Activated T-cell treated with anti-CD3 and anti-CD28 coated beads, Interleukin-2, amount 50 U/mL, for 72 hours (primary cell): ENCODE measurements around the gene KIF1B. TPM values are rescaled to one million over a fixed set of nuclear protein-coding genes. Genes with fewer than 3 reads are reported as not detected.

Source experiments
- ATAC-seq, 2 donors: fragments of 150-1000 bp; cut with Tn5 transposase; replicated peaks in 1 of 2; 2 replicates each; pipeline ENCODE4 v1.10.0; 2021; ENCODE audit warnings: moderate library complexity in 2 of 2, mild to moderate bottlenecking in 1 of 2
- DNase-seq, 2 donors: peaks; one replicate each; pipeline ENCODE4 v3.0.0; 2021 to 2022; ENCODE audit warnings: mixed read lengths in 1 of 2
- H3K27ac Mint-ChIP-seq: one replicate; pipeline ENCODE4 v1.8.0; 2022; ENCODE audit warnings: mild to moderate bottlenecking, moderate library complexity, mixed read lengths
- H3K27me3 Mint-ChIP-seq: one replicate; pipeline ENCODE4 v1.8.0; 2022; ENCODE audit warnings: low read depth, mixed read lengths
- H3K36me3 Mint-ChIP-seq, 2 donors: one replicate each; pipeline ENCODE4 v1.8.0; 2022; ENCODE audit warnings: mixed read lengths in 2 of 2, mild to moderate bottlenecking in 1 of 2; ENCODE audit not compliant: insufficient read depth in 2 of 2
- H3K4me1 Mint-ChIP-seq: one replicate; pipeline ENCODE4 v1.8.0; 2022; ENCODE audit warnings: low read depth, mixed read lengths
- H3K4me3 Mint-ChIP-seq, 2 donors: one replicate each; pipeline ENCODE4 v1.8.0; 2022; ENCODE audit warnings: mild to moderate bottlenecking in 2 of 2, mixed read lengths in 2 of 2, moderate library complexity in 2 of 2
- H3K9me3 Mint-ChIP-seq, 2 donors: one replicate each; pipeline ENCODE4 v1.8.0; 2022; ENCODE audit warnings: mixed read lengths in 2 of 2
- total RNA-seq, 2 donors: library from RNA; stranded (reverse); gene quantifications; one replicate each; pipeline ENCODE4 v1.2.3, GENCODE V29; 2022

Gene KIF1B
- total RNA-seq, 2 donors from 2014 or later, result 12.5 to 16.6 TPM

DNA sequence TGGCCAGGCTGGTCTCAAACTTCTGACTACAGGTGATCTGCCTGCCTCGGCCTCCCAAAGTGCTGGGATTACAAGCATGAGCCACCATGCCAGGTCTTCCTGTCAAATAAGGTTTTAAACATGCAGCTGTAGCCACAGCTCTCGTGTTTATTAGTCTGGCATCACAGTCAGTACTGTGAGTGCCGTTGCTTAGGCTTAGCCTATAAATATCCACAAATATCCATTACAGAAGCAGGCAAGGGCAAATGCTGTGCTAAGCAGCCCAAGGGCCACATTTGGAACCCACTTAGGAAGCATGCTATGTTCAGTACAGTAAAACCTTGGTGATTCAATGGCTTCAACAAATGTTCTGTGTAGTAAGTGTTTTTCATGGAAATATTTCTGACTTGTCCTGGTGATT, 75.9 kb downstream of the KIF1B start:
- DNase-seq (no peak), ATAC-seq (no peak)
- H3K27me3 Mint-ChIP-seq, result no peaks in the 10 kb centered on the region
- H3K4me3 Mint-ChIP-seq, result no peak overlapping the region
- H3K4me1 Mint-ChIP-seq, result peaks cover 32% of the 10 kb centered on the region
- H3K27ac Mint-ChIP-seq, result no peak overlapping the region
- no peaks in the 10 kb centered on the region for H3K9me3 Mint-ChIP-seq
- H3K36me3 Mint-ChIP-seq, result no peaks in the 10 kb centered on the region

DNA sequence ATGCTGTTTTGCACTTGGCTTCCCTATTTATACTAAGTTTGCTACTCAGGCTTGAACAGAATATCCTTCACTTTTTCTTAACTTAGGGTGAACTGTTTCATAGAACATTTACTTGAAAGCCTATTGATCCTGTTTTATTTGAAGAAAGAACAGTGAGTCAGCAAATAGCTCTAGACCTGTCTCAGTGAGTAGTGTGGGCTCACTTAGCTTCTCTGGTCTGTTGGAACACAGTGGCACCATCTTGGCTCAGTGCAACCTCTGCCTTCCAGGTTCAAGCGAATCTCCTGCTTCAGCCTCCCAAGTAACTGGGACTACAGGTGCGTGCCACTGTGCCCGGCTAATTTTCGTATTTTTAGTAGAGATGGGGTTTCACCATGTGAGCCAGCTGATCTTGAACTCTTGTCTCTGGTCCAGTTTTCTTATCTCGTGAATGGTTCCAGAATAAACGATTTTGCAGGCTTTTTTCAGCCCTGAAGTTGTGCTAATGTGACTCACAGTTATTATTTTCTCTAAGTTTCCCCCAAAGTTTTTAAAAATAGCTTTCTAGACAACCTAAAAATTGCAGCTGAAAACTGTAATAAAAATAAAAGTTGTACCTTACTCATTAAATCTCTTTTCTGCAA, 76.8 kb downstream of the KIF1B start:
- ATAC-seq (no peak), DNase-seq (no peak)
- Mint-ChIP-seq H3K36me3 (no peaks in the 10 kb centered on the region), H3K27ac (no peak overlapping the region), H3K4me3 (no peak overlapping the region), H3K27me3 (no peaks in the 10 kb centered on the region), H3K4me1 (peaks cover 23% of the 10 kb centered on the region), H3K9me3 (no peaks in the 10 kb centered on the region)

DNA sequence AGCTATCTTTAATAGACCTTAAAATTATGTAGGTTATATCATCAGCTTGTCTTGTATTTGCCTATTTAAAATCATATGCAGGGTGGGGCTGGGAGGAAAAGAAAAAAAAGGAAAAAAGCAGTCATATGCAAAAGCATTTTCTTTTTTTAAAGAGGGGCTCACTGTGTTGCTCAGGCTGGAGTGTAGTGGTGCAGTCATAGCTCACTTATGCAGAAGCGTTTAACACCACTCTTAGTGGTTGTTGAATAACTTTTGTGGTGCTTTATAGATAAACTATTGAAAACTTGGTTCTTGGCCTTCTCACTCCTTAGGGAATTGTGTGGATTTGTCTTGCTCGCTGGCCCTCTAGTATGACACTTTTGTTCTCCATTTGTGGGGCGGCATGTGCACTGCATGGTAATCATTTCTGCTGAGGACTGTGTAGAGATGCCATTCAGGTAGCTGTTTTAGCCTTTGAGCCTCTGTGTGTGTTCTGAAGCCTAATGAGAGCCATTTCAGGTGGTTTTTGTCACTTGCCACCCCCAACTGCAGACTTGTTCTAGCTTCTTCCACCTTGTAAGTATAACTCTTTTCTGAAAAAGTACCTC, 77.8 kb downstream of the KIF1B start:
- Mint-ChIP-seq H3K9me3 (no peaks in the 10 kb centered on the region), H3K36me3 (no peaks in the 10 kb centered on the region), H3K4me1 (peaks cover 16% of the 10 kb centered on the region), H3K27ac (no peak overlapping the region), H3K4me3 (no peak overlapping the region), H3K27me3 (no peaks in the 10 kb centered on the region)
- ATAC-seq (no peak), DNase-seq (no peak)

DNA sequence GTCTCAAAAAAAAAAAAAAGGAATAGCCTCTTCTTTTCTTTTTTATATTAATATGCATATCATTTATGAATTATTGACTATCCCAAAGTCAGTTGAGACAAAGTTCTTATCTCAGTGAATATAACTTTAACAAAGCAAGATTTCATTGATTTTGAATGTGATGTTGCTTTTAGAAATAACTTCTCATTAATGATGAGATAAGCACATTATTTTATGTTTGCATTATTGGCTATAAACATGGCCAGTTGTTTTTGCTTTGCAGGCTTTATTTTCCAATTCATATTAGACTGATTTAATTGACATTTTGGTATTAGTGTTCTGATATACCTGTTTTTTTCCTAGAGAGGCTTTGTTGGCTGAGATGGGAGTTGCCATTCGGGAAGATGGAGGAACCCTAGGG, 81.3 kb downstream of the KIF1B start:
- H3K4me1 Mint-ChIP-seq, result peaks cover 6% of the 10 kb centered on the region
- no peak overlapping the region for H3K4me3 Mint-ChIP-seq
- DNase-seq (no peak), ATAC-seq (no peak)
- no peaks in the 10 kb centered on the region for H3K9me3 Mint-ChIP-seq
- no peaks in the 10 kb centered on the region for H3K27me3 Mint-ChIP-seq
- no peaks in the 10 kb centered on the region for H3K36me3 Mint-ChIP-seq
- no peak overlapping the region for H3K27ac Mint-ChIP-seq

DNA sequence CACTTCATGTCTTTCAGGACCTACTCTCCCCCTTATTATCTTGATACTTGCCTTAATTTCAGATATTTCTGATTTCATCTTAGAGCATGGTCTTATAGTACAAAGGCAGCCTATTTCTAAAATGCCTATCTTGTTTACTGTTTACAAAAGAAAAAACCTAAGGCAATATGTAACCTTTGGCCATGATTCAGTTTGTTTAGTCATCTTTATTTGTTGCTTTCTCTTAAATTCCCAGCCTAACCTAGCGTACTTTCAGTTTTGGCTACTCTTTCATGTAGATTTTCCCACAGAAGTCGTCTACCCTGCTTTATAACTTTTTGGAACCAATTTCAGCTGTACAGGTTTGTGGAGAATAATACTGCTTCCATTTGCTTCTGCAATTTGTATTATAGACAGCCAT, 81.8 kb downstream of the KIF1B start:
- ATAC-seq (no peak), DNase-seq (no peak)
- H3K27me3 Mint-ChIP-seq, result no peaks in the 10 kb centered on the region
- no peaks in the 10 kb centered on the region for H3K9me3 Mint-ChIP-seq
- H3K36me3 Mint-ChIP-seq, result no peaks in the 10 kb centered on the region
- H3K4me1 Mint-ChIP-seq, result peaks cover 6% of the 10 kb centered on the region
- no peak overlapping the region for H3K4me3 Mint-ChIP-seq
- peak overlapping the region; percentile 59 for H3K27ac Mint-ChIP-seq

GRCh38 chr1:10295481-10296085, 85.2 kb downstream of the KIF1B start:
- H3K4me1 Mint-ChIP-seq, result no peaks in the 10 kb centered on the region
- DNase-seq (no peak), ATAC-seq (no peak)
- peaks cover 0 to 2% of the 10 kb centered on the region in 2 donors for H3K36me3 Mint-ChIP-seq
- H3K27me3 Mint-ChIP-seq, result no peaks in the 10 kb centered on the region
- no peak overlapping the region for H3K4me3 Mint-ChIP-seq
- H3K27ac Mint-ChIP-seq, result no peak overlapping the region
- no peaks in the 10 kb centered on the region for H3K9me3 Mint-ChIP-seq

DNA sequence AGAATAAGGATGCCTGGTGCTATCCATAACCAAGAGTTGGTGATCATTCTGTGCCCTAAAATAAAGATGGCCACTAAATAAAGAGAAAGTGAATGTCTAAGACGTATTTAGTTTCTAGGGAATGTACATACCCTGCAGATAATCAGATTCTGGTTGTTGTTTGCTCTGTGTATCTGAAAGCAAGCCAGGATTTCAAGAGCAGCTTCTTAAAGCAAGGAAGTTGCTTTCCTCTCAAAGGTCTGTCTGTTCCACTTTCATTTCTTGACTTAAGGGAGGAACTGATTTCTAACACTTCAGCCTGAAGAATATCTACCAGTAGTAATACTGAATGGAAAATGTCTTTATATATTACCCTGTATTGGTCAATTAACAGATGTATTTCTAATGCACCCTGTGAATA, 88.8 kb downstream of the KIF1B start:
- H3K27me3 Mint-ChIP-seq, result no peaks in the 10 kb centered on the region
- no peaks in the 10 kb centered on the region for H3K9me3 Mint-ChIP-seq
- DNase-seq, result no peak
- H3K4me3 Mint-ChIP-seq, result no peak overlapping the region
- H3K4me1 Mint-ChIP-seq, result no peaks in the 10 kb centered on the region
- H3K36me3 Mint-ChIP-seq, result peaks cover 2% of the 10 kb centered on the region in 2 donors
- no peak overlapping the region for H3K27ac Mint-ChIP-seq
- no peak for ATAC-seq

DNA sequence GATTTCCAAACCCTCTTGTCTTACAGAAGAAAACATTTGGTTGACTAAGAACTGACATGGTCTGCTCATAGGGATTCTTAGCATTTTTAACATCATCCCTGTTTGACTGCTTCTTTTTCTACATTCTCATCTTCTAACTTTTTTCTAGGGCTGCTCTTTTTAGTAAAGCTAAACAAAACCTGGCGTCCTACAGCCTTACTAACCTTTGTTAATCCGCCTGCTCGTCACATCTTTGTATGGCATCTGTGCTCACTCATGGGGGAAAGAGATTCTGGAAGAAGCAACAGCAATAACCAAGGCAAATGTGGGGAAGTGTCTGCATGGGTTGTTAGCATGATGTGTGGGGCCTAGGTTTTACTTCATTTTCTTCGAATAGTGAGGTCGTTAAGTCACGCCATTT, 92.0 kb downstream of the KIF1B start:
- no peaks in the 10 kb centered on the region for H3K27me3 Mint-ChIP-seq
- no peaks in the 10 kb centered on the region for H3K9me3 Mint-ChIP-seq
- H3K4me1 Mint-ChIP-seq, result no peaks in the 10 kb centered on the region
- ATAC-seq, result no peak
- DNase-seq, result no peak
- H3K36me3 Mint-ChIP-seq, result peaks cover 2% of the 10 kb centered on the region in 2 donors
- no peak overlapping the region for H3K4me3 Mint-ChIP-seq
- H3K27ac Mint-ChIP-seq, result no peak overlapping the region

DNA sequence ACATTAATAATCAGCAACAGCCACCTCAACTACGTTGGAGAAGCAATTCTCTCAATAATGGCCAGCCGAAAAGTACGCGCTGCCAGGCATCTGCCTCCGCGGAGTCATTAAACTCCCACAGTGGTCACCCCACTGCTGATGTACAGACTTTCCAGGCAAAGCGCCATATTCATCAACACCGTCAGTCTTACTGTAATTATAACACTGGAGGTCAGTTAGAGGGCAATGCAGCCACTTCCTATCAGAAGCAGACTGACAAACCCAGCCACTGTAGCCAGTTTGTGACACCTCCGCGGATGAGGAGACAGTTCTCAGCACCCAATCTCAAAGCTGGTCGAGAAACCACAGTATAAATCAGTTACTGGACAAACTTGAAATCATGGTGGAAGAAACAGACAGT, 93.9 kb downstream of the KIF1B start:
- no peak for DNase-seq
- H3K9me3 Mint-ChIP-seq, result no peaks in the 10 kb centered on the region
- no peaks in the 10 kb centered on the region for H3K4me1 Mint-ChIP-seq
- no peaks in the 10 kb centered on the region for H3K27me3 Mint-ChIP-seq
- H3K4me3 Mint-ChIP-seq, result no peak overlapping the region
- no peak overlapping the region for H3K27ac Mint-ChIP-seq
- no peak for ATAC-seq
- H3K36me3 Mint-ChIP-seq, result peaks cover 0 to 2% of the 10 kb centered on the region in 2 donors

GRCh38 chr1:10306435-10306834, 96.1 kb downstream of the KIF1B start:
- Mint-ChIP-seq H3K9me3 (no peaks in the 10 kb centered on the region), H3K27me3 (no peaks in the 10 kb centered on the region), H3K36me3 (peaks cover 0 to 2% of the 10 kb centered on the region in 2 donors), H3K4me3 (no peak overlapping the region), H3K4me1 (no peaks in the 10 kb centered on the region), H3K27ac (no peak overlapping the region)
- DNase-seq, result no peak
- ATAC-seq, result no peak

DNA sequence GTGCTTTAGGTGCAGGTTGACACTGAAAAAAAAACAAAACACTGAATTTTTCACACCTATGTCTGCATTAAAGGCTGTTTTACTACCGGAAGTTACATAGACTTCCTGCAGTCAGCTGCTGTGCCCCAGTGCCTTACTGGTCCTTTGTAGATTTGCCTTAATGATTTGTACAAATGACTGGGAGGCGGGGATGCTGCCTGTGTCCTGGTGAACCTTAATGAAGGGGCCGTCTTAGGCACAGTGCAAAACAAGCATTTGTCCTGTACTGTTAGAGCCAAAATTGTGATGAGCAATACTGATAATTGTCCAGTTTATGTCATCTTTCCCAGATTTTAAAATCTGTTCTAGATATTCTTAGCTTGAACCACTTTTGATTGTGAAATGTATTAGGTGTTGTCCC, 97.6 kb downstream of the KIF1B start:
- peaks cover 0 to 2% of the 10 kb centered on the region in 2 donors for H3K36me3 Mint-ChIP-seq
- DNase-seq (no peak), ATAC-seq (peak in 1 of 2 donors; percentile 41)
- H3K27ac Mint-ChIP-seq, result peak overlapping the region; percentile 26
- H3K9me3 Mint-ChIP-seq, result no peaks in the 10 kb centered on the region
- no peaks in the 10 kb centered on the region for H3K27me3 Mint-ChIP-seq
- no peak overlapping the region for H3K4me3 Mint-ChIP-seq
- H3K4me1 Mint-ChIP-seq, result no peaks in the 10 kb centered on the region

DNA sequence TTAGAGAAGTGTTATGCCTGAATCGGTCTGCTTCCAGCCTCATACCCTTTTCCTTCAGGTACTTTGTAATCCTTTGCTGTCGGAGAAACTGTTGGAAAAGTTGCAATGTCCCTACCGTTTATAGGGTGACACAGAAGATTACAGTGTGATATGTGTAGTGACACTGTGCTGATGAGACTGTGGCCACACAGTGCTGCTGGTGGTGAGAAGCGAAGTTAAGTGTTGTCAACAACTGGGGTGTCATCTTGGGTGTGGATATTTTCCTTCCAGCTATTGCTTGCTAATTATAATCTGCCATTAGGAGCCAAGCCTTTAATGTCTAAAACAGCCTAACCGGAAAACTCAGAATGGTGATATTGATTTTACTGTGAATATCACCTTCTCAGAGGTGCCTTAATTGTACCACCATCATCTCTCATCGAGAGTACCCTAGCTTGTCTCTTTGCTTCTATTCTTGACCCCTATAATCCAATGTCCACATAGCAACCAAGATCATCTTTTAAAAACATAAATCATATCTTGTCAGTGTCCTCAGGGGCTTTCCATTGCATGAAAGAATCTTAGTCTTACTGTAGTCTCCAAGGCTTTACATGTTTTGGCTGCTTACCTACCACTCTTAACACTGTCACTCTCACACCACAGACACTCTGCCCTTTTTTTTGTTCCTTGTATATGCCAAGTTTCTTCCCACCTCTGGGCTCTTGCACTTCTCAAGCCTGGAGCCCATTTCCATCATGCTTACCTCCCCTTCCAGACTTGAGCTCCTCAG, 99.1 kb downstream of the KIF1B start:
- ATAC-seq (no peak), DNase-seq (no peak)
- Mint-ChIP-seq H3K27me3 (no peaks in the 10 kb centered on the region), H3K9me3 (no peaks in the 10 kb centered on the region), H3K27ac (no peak overlapping the region), H3K36me3 (no peaks in the 10 kb centered on the region), H3K4me3 (no peak overlapping the region), H3K4me1 (no peaks in the 10 kb centered on the region)

DNA sequence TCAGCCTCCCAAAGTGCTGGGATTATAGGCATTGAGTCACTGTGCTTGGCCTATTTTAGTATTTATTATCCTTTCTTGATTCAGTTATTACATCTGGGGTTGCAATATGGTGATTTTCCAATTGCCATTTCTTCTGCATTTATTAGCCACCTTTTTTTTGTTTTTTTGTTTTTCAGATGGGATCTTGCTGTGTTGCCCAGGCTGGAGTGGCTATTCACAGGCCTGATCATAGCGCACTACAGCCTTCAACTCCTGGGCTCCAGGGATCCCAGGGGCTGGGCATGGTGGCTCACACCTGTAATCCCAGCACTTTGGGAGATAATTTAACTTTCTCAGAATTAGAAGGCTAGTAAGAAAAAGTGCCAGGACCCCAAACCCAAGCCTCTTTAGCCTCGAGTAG, 106.4 kb downstream of the KIF1B start:
- Mint-ChIP-seq H3K27ac (no peak overlapping the region), H3K9me3 (no peaks in the 10 kb centered on the region), H3K36me3 (no peaks in the 10 kb centered on the region), H3K4me3 (no peak overlapping the region), H3K27me3 (no peaks in the 10 kb centered on the region), H3K4me1 (no peaks in the 10 kb centered on the region)
- DNase-seq, result no peak
- no peak for ATAC-seq
